DMS153 (cell line): ENCODE data around the gene DCAF12.

Experiments
- DNase-seq: peaks from one replicate; lab custom pipeline; 2025; lab: John Stamatoyannopoulos, UW

DCAF12 gene

GRCh38 chr9:34125681-34126206 is 754 bp downstream of the DCAF12 start:
- no peak for DNase-seq

DNA sequence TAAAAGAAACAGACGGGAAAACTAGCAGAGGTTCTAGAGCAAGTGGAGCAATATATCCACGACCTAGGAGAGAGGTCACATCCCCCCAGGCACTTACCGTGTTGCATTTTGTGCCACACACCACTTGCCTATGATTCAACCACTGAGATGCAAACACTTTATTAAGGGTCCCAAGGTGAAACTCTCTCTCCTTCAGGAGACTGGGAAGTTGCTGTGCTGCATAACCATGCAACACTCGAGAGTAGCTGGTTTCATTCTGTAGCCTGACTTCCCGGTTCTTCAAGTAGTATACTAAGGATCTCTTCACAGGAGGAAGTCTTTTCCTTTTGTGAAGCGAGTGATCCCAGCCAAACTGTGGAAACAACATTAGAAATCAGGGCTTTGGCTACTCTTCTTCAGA is 1.6 kb downstream of the DCAF12 start:
- no peak for DNase-seq

- DNase-seq: no peak
Observed at GRCh38 chr9:34124099-34124498, 2.4 kb downstream of the DCAF12 start.

DNA sequence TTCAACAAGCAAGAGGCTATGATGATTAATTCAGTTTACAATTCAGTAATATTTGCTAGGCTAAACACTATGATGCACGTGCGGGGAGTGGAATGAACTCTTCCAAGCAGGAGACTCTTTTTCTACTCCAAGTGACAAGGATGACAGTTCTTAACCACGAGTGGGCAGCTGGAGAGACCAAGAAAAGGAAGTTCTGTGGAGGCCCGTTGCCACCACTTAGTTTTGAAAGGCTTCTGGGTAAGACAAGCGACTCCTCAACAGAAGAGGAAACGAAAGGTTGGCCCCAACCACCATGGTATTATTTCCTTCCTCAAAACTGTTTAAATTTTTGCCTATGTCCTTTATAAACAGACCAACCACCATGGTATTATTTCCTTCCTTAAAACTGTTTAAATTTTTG is 2.8 kb downstream of the DCAF12 start:
- no peak for DNase-seq

DNA sequence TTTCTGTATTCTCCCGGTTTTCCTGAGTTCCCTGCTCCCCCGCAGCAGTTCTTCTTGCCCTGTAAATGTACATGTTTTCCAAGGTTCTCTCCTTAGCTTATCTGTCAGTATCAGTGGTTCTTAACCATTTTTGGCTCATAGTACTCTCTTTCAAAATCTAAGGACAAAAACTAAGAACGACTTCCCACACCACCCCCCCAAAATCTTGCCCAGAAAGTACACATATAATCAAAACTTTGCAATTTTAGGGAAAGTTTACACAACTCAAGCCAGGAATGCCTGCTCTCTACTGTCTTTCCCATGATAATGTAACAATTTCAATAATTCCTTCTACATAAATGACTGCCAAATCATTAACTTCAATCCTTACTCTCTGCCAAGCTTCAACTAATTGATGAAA is 4.5 kb downstream of the DCAF12 start:
- DNase-seq: no peak

DNA sequence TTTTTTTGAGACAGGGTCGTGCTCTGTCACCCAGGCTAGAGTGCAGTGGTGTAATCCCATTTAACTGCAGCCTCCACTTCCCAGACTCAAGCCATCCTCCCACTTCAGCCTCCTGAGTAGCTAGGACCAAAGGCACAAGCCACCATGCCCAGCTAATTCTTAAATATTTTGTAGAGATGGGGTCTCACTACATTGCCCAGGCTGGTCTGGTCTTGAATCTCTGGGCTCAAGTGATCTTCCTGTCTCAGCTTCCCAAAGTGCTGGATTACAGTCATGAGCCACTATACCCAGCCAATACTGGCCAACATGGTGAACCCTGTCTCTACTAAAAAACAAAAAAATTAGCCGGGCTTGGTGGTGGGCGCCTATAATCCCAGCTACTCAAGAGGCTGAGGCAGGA is 6.8 kb downstream of the DCAF12 start:
- DNase-seq: no peak

- no peak for DNase-seq
Observed at GRCh38 chr9:34114436-34114835, 12.1 kb downstream of the DCAF12 start.

DNA sequence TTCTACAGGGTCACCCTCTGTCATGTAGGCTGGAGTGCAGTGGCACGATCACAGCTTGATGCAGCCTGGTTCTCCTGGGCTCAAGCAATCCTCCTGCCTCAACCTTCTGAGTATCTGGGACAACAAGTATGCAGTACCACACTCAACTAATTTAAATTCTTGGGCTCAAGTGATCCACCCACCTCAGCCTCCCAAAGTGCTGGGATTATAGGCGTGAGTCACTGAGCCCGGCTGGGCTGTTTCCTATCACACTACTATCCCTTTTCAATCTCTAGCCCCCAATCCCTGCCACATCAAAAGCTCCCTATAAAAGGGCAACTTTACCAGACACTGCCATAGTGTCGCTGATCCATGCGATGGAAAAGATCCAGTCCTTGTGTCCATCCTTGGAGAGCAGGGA is 20.4 kb downstream of the DCAF12 start:
- no peak for DNase-seq

DNA sequence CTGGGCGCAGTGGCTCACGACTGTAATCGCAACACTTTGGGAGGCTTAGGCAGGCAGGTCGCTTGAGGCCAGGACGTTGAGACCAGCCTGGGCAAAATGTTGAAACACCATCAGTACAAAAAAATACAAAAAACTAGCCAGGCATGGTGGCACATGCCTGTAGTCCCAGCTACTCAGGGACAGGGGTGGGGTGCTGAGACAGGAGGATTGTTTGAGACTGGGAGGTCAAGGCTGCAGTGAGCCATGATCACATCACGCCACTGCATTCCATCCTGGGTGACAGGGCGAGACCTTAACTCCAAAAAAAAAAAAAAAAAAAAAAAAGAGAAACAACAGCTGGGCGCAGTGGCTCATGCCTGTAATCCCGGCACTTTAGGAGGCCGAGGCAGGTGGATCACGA is 23.7 kb downstream of the DCAF12 start:
- DNase-seq: no peak

DNA sequence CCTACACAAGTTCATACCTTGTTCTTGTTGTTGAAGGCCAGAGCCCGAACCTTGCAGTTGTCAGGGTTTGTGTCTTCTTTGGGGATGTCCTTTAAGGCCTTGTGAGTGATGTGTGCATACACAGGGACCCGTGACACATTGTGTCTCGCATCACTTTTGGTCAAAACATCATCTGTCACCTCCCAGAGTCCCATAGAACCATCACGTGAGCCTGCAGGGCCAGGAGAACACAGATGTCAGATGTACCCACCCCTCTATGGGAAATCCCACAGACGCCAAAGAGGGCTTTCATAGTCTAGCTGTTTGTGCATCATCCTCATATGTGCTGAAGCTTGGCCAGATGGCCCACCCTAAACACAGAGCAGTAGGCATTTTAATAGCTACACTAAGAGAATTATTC is 28.2 kb downstream of the DCAF12 start:
- no peak for DNase-seq

GRCh38 chr9:34097865-34098264 is 28.6 kb downstream of the DCAF12 start:
- DNase-seq: no peak

GRCh38 chr9:34096751-34097150 is 29.7 kb downstream of the DCAF12 start:
- DNase-seq: no peak

DNA sequence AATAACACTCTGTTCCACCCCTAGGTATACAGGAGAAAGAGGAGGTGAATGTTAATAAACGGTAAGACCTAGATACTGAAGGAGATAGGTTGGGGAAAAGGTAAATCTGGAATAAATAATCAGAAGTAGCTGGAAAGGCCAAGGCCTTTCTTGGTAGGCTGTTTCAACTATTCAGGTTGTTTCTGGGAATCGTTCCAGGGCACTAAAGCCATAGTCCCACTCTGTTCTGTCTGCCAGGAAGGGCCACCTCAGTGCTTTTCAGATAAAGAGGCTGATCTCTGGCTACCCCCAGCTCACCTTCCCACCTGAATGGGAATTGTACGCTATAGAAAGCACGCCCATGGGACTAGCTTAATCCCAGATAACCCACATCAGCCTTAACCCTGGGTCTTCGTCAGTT is 32.9 kb downstream of the DCAF12 start:
- DNase-seq: no peak

- no peak for DNase-seq
Observed at GRCh38 chr9:34089311-34089710, 37.2 kb downstream of the DCAF12 start.

DNA sequence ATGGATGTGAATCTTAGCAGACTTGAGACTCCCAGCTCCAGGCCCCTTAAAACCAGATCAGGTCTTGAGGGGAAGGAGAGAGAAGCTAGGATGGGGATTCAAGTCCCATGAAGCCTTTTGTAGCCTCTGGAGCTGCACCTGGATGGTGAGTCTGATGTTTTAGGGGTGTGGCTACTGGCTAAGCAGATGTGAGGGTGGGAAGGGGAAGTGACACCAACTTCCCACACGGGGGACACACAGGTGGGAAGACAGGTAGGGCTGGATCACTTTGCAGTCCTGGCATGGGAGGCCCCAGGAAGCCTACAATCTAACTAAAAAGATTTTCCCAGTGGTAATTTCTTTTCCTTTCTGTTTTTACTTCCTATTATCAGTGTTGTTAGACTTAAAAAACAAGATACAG is 39.1 kb downstream of the DCAF12 start:
- no peak for DNase-seq

DNA sequence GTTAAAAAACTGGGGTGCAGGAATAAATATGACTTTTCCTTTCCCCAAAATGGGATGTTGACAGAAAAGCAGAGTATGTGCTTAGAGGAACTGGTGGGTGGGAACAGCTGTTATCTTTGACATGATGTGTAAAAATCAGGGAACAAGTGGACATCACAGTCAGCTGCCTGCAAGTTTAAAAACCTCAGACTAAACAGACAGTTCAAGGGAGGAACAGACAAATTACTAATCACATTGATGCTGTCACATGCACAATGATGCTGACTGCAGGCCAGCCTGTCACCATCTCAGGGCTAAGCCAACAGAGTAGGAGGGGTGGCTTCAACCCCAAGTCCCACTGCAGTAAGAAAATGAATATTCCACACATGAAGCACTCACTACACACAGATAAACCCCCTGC is 39.6 kb downstream of the DCAF12 start:
- no peak for DNase-seq

DNA sequence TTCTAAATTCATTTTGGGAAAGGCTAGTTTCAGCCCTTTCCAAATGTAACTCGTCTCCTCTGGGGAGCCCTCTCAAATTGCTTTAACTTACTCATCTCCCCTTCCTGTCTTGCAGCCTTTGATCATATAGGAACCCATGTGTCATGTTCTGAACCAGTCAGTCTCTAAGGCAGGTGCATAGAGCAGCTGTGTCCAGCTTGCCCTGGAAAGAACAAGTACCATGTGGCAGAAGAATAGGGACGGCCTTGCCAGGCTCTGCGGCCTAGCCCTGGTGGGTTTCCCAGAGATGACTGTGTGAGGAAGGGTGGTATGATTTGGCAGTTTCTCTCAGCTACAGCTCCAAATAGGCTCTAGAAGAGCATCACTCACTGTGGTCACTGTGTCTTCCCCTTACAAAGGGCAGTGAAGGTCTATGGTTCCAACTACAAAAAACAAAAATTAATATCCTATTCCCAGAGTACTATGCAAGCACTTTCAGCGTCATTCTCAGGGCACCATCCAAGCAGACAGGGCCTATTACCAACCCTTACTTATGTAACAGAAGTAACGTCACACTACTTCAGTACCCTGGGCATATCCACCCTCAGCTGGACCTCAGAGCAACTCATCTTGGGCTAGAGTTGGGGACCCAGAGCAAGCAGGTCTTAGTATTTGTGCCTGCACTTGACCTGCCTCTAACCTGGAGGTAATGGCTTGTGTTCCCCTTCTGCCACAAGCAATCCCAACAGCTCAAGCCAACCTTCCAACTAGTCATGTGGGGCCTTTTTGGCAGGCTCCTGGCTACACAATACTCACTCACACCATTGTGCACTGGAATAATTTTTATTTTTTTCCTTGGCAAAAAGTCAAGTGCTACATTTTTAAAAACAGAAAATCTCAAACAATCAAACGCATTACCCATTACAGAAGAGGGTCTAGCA is 40.7 kb downstream of the DCAF12 start:
- no peak for DNase-seq

GRCh38 chr9:34084562-34084961 is 41.9 kb downstream of the DCAF12 start:
- DNase-seq: no peak

DNA sequence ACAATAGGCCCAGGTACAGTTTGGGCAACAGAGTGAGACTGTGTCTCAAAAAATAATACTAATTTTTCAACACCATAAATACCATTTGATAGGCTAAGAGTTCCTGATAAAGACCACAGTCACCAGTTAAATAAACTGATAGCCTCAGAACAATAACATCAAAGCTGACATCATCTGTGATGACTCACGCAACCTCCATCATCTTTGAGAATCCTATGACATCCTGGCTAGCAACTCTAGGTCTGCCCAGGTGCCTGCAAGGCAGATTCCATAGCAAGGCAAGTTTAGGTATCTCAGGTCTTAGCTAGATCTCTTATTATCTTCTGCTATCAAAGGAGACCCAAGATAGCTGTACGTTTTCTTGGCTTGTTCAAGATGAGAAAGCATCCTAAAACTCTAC is 47.3 kb downstream of the DCAF12 start:
- DNase-seq: no peak

- no peak for DNase-seq
Observed at GRCh38 chr9:34072868-34073590, 53.5 kb downstream of the DCAF12 start.

- DNase-seq: no peak
Observed at GRCh38 chr9:34072410-34072809, 54.1 kb downstream of the DCAF12 start.

DNA sequence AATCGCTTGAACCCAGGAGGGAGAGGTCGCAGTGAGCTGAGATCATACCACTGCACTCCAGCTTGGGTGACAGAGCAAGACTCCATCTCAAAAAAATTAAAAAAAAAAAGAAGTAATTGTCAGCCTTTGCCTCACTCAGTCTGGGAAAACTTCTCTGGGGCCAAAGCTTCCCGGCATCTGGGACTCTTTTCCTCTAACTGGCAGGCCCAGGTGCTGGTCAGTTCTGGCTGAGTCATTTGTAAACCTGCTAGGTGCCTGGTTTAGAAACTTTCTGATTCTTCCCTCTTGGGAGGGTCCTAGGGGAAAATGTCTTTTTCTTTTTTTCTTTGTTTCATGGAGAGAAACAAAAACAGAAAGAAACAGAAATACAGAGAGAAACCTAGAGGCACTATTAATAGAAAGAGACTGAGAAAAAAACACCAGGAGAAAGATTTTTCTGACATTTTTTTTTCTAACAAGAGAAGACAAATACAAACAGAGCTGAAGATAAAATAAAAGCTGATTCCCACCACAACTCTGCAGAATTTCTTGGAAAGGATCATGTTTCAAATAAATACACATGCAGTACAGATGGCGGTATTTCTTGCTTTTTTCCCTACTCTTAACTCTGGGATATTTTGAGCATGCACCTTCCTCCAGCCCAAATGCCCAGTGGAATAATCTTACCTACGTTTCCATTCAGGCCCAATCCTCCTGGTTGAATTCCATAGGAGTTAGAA is 55.7 kb downstream of the DCAF12 start:
- DNase-seq: no peak

DNA sequence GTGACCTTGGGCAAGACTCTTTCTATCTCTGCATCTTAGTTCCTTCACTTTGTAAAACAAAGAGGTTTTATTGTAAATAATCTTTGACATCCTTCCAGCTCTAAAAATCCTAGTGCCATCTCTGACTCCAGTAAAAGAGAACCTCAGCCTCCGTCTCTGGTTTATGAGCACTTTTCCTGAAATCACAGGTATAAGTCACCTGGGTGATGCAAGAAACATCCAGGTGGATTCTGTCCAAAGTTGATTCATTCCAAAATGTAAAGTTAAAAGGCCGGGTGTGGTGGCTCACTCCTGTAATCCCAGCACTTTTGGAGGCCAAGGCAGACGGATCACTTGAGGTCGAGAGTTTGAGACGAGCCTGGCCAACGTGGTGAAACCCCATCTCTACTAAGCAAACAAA is 56.7 kb downstream of the DCAF12 start:
- DNase-seq: no peak
